ENCODE data around the gene SUMF2. TPM values are rescaled to one million over a fixed set of nuclear protein-coding genes. Genes with fewer than 3 reads are reported as not detected.
A peak's percentile ranks its signal among the peaks of the same experiment; 100 is the strongest.

The SUMF2 gene
- total RNA-seq, 1 experiment from 2014 or later: 99.6 TPM

DNA sequence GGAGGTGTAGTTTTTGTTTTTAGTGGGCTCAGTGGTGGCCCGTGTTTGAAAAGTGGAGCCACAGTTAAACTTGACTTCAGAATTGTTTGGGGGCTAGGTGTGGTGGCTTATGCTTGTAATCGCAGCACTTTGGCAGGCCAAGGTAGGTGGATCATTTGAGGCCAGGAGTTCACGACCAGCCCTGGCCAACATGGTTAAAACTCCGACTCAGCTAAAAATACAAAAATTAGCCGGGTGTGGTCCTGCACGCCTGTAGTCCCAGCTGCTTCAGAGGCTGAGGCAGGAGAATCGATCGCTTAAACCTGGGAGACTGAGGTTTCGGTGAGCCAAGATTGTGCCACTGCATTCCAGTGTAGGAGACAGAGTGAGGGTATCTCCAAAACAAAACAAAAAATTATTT, 10.7 kb upstream of the SUMF2 start:
- H3K36me3 Mint-ChIP-seq: peaks cover 58% of the 10 kb centered on the region
- H3K27me3 Mint-ChIP-seq (ENCODE audit: low read depth): no peaks in the 10 kb centered on the region
- peak overlapping the region; percentile 76; the same call in 1 of the 2 replicates for H3K27ac Mint-ChIP-seq
- peak overlapping the region; percentile 96 for H3K4me3 Mint-ChIP-seq
- TF ChIP-seq FOXP1 (CRISPR knock-in tag; IDR thresholded peaks at IDR 0.05; ENCODE audit: borderline replicate concordance) (no peak), NR3C1 (CRISPR knock-in tag; conservative IDR thresholded peaks at IDR 0.05; ENCODE audit: low read depth) (no peak), ZNF416 (CRISPR knock-in tag; IDR thresholded peaks at IDR 0.05) (no peak), SMAD4 (CRISPR knock-in tag; IDR thresholded peaks at IDR 0.05) (no peak), TEAD1 (CRISPR knock-in tag; IDR thresholded peaks at IDR 0.05) (no peak), ZNF263 (CRISPR knock-in tag; IDR thresholded peaks at IDR 0.05; ENCODE audit: low read depth) (no peak), ZNF121 (CRISPR knock-in tag; IDR thresholded peaks at IDR 0.05) (no peak), MXD4 (CRISPR knock-in tag; IDR thresholded peaks at IDR 0.05; ENCODE audit: borderline replicate concordance) (no peak), ATF1 (CRISPR knock-in tag; IDR thresholded peaks at IDR 0.05) (no peak), MYBL2 (CRISPR knock-in tag; IDR thresholded peaks at IDR 0.05) (no peak), ZNF671 (CRISPR knock-in tag; IDR thresholded peaks at IDR 0.05) (no peak), TP53 (CRISPR knock-in tag; IDR thresholded peaks at IDR 0.05) (no peak), IRF2 (CRISPR knock-in tag; IDR thresholded peaks at IDR 0.05; ENCODE audit: borderline replicate concordance, low read depth) (no peak), FOXJ3 (CRISPR knock-in tag; IDR thresholded peaks at IDR 0.05; ENCODE audit: borderline replicate concordance) (no peak), ZNF219 (CRISPR knock-in tag; IDR thresholded peaks at IDR 0.05; ENCODE audit: borderline replicate concordance) (no peak), ZNF317 (CRISPR knock-in tag; IDR thresholded peaks at IDR 0.05; ENCODE audit: borderline replicate concordance, low read depth) (no peak)
- TF ChIP-seq, protein P1, sequence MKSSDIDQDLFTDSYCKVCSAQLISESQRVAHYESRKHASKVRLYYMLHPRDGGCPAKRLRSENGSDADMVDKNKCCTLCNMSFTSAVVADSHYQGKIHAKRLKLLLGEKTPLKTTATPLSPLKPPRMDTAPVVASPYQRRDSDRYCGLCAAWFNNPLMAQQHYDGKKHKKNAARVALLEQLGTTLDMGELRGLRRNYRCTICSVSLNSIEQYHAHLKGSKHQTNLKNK (CRISPR knock-in tag; IDR thresholded peaks at IDR 0.05): no peak
- TF ChIP-seq, protein P2, sequence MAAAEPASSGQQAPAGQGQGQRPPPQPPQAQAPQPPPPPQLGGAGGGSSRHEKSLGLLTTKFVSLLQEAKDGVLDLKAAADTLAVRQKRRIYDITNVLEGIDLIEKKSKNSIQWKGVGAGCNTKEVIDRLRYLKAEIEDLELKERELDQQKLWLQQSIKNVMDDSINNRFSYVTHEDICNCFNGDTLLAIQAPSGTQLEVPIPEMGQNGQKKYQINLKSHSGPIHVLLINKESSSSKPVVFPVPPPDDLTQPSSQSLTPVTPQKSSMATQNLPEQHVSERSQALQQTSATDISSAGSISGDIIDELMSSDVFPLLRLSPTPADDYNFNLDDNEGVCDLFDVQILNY (CRISPR knock-in tag; IDR thresholded peaks at IDR 0.05): no peak
- TF ChIP-seq, protein P3, sequence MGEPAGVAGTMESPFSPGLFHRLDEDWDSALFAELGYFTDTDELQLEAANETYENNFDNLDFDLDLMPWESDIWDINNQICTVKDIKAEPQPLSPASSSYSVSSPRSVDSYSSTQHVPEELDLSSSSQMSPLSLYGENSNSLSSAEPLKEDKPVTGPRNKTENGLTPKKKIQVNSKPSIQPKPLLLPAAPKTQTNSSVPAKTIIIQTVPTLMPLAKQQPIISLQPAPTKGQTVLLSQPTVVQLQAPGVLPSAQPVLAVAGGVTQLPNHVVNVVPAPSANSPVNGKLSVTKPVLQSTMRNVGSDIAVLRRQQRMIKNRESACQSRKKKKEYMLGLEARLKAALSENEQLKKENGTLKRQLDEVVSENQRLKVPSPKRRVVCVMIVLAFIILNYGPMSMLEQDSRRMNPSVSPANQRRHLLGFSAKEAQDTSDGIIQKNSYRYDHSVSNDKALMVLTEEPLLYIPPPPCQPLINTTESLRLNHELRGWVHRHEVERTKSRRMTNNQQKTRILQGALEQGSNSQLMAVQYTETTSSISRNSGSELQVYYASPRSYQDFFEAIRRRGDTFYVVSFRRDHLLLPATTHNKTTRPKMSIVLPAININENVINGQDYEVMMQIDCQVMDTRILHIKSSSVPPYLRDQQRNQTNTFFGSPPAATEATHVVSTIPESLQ (CRISPR knock-in tag; IDR thresholded peaks at IDR 0.05): no peak
- TF ChIP-seq, protein P4, sequence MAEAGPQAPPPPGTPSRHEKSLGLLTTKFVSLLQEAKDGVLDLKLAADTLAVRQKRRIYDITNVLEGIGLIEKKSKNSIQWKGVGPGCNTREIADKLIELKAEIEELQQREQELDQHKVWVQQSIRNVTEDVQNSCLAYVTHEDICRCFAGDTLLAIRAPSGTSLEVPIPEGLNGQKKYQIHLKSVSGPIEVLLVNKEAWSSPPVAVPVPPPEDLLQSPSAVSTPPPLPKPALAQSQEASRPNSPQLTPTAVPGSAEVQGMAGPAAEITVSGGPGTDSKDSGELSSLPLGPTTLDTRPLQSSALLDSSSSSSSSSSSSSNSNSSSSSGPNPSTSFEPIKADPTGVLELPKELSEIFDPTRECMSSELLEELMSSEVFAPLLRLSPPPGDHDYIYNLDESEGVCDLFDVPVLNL (CRISPR knock-in tag; IDR thresholded peaks at IDR 0.05; ENCODE audit: borderline replicate concordance, low read depth): no peak
- no peaks in the 10 kb centered on the region for H3K9me3 Mint-ChIP-seq
- DNase-seq (ENCODE audit: low spot score): no peak
- POLR2A ChIA-PET: interaction anchor here (1.2 kb wide), 1 partner anchor 19 kb away, joined by 4 read pairs; no protein-coding TSS in a partner anchor
- no peak for ATAC-seq
- H3K4me1 Mint-ChIP-seq: peaks cover 17% of the 10 kb centered on the region
- CTCF ChIA-PET: interaction anchor here (0.6 kb wide), 1 partner anchor 11 kb away, joined by 3 read pairs; no protein-coding TSS in a partner anchor

DNA sequence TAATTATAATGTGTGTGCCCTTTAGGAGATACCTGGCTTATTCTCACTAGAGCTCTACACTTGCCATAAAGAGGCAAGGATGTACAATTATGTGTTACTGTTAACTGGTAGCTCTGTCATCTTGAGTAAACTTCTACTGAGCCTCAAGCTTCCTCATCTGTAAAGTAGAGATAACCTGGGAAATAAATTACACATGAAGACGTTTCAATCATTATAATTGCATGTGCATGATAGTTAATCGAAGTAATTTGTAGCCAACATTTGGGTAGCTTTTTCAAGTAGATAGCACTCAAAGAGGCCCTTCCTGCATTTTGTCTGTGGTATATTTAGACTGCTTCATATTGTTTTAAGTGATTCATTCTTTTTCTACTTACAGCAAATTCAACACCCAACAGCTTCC, 10.1 kb upstream of the SUMF2 start:
- H3K27ac Mint-ChIP-seq: peak overlapping the region; percentile 80; the same call in 1 of the 2 replicates
- no peak for ATAC-seq
- no peaks in the 10 kb centered on the region for H3K27me3 Mint-ChIP-seq (ENCODE audit: low read depth)
- peaks cover 17% of the 10 kb centered on the region for H3K4me1 Mint-ChIP-seq
- H3K36me3 Mint-ChIP-seq: peaks cover 63% of the 10 kb centered on the region
- H3K9me3 Mint-ChIP-seq: no peaks in the 10 kb centered on the region
- ChIA-PET POLR2A (interaction anchor here (1.2 kb wide), 1 partner anchor 20 kb away, joined by 4 read pairs; no protein-coding TSS in a partner anchor), CTCF (interaction anchor here (0.6 kb wide), 1 partner anchor 10 kb away, joined by 3 read pairs; no protein-coding TSS in a partner anchor)
- DNase-seq (ENCODE audit: low spot score): no peak
- H3K4me3 Mint-ChIP-seq: peak overlapping the region; percentile 27; the same call in 1 of the 2 replicates
- TF ChIP-seq, protein P5, sequence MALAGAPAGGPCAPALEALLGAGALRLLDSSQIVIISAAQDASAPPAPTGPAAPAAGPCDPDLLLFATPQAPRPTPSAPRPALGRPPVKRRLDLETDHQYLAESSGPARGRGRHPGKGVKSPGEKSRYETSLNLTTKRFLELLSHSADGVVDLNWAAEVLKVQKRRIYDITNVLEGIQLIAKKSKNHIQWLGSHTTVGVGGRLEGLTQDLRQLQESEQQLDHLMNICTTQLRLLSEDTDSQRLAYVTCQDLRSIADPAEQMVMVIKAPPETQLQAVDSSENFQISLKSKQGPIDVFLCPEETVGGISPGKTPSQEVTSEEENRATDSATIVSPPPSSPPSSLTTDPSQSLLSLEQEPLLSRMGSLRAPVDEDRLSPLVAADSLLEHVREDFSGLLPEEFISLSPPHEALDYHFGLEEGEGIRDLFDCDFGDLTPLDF (CRISPR knock-in tag; IDR thresholded peaks at IDR 0.05): no peak
- TF ChIP-seq ZNF671 (CRISPR knock-in tag; IDR thresholded peaks at IDR 0.05): no peak
- TF ChIP-seq, protein P6, sequence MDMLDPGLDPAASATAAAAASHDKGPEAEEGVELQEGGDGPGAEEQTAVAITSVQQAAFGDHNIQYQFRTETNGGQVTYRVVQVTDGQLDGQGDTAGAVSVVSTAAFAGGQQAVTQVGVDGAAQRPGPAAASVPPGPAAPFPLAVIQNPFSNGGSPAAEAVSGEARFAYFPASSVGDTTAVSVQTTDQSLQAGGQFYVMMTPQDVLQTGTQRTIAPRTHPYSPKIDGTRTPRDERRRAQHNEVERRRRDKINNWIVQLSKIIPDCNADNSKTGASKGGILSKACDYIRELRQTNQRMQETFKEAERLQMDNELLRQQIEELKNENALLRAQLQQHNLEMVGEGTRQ (CRISPR knock-in tag; IDR thresholded peaks at IDR 0.05): no peak
- TF ChIP-seq ZNF219 (CRISPR knock-in tag; IDR thresholded peaks at IDR 0.05; ENCODE audit: borderline replicate concordance): no peak
- TF ChIP-seq, protein P7, sequence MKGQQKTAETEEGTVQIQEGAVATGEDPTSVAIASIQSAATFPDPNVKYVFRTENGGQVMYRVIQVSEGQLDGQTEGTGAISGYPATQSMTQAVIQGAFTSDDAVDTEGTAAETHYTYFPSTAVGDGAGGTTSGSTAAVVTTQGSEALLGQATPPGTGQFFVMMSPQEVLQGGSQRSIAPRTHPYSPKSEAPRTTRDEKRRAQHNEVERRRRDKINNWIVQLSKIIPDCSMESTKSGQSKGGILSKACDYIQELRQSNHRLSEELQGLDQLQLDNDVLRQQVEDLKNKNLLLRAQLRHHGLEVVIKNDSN (CRISPR knock-in tag; IDR thresholded peaks at IDR 0.05): no peak
- TF ChIP-seq, protein P8, sequence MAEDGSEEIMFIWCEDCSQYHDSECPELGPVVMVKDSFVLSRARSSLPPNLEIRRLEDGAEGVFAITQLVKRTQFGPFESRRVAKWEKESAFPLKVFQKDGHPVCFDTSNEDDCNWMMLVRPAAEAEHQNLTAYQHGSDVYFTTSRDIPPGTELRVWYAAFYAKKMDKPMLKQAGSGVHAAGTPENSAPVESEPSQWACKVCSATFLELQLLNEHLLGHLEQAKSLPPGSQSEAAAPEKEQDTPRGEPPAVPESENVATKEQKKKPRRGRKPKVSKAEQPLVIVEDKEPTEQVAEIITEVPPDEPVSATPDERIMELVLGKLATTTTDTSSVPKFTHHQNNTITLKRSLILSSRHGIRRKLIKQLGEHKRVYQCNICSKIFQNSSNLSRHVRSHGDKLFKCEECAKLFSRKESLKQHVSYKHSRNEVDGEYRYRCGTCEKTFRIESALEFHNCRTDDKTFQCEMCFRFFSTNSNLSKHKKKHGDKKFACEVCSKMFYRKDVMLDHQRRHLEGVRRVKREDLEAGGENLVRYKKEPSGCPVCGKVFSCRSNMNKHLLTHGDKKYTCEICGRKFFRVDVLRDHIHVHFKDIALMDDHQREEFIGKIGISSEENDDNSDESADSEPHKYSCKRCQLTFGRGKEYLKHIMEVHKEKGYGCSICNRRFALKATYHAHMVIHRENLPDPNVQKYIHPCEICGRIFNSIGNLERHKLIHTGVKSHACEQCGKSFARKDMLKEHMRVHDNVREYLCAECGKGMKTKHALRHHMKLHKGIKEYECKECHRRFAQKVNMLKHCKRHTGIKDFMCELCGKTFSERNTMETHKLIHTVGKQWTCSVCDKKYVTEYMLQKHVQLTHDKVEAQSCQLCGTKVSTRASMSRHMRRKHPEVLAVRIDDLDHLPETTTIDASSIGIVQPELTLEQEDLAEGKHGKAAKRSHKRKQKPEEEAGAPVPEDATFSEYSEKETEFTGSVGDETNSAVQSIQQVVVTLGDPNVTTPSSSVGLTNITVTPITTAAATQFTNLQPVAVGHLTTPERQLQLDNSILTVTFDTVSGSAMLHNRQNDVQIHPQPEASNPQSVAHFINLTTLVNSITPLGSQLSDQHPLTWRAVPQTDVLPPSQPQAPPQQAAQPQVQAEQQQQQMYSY (CRISPR knock-in tag; IDR thresholded peaks at IDR 0.05): no peak
- TF ChIP-seq EMX1 (CRISPR knock-in tag; IDR thresholded peaks at IDR 0.05): no peak
